GM12801 (cell line): Measurements from ENCODE around the gene RNF125.

ENCODE experiments used
- CTCF ChIP-seq: IDR thresholded peaks from one replicate; pipeline ENCODE4 v1.5.1; 2011; ENCODE audit warnings: control low read depth; ENCODE audit not compliant: insufficient read length; ENCODE audit errors: extremely low read depth

Gene RNF125

GRCh38 chr18:32095192-32095899 is 76.7 kb downstream of the RNF125 start:
- no peak for TF ChIP-seq CTCF

GRCh38 chr18:32095900-32096229 is 77.2 kb downstream of the RNF125 start:
- TF ChIP-seq CTCF, result no peak

DNA sequence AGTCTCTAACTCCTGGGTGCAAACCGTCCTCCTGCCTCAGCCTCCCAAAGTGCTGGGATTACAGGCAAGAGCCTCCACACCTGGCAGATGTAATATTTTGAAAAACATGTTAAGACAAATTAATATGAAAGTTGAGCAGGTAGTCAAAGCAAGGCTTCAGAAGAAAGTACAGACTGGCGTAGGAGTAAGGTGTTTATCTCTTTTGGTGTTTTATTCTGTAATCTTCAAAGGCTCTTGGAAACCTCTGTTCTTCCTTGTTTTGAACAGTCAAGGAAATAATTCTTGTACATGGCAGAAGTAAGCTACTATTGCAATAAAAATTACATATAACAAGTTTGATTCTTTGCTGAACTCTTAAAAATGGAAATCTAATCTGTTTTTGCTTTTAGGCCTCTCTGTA is 78.3 kb downstream of the RNF125 start:
- TF ChIP-seq CTCF, result no peak

DNA sequence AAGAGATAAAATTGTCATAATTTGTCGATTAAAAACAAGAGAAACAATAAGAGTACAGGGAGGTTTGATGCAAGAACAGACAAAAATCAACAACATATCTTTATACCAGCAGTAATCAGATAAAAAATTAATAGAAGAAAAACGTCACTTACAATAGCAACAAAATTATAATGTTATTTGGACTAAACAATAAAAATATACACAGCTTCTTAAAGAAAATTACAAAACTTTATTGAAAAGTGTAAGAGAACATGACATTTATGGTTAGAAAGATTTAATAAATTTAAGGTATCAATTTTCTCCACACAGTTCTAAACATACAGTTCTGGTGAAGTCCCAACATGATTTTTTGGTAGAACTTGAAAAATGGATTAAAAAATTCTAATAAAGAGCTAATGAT is 85.9 kb downstream of the RNF125 start:
- TF ChIP-seq CTCF, result no peak

GRCh38 chr18:32110005-32110404 is 91.4 kb downstream of the RNF125 start:
- no peak for TF ChIP-seq CTCF

GRCh38 chr18:32111706-32112105 is 93.1 kb downstream of the RNF125 start:
- no peak for TF ChIP-seq CTCF

GRCh38 chr18:32112826-32113225 is 94.2 kb downstream of the RNF125 start:
- no peak for TF ChIP-seq CTCF
